GM18520 (cell line): ENCODE results near the gene CCSER2.

Experiments
- ATAC-seq: cut with Tn5 transposase; IDR thresholded peaks from one replicate; pipeline ENCODE4 v1.9.1; 2021; ENCODE audit not compliant: unreplicated experiment

CCSER2 gene

GRCh38 chr10:84542522-84543490, 214.4 kb downstream of the CCSER2 start:
- ATAC-seq: no peak

DNA sequence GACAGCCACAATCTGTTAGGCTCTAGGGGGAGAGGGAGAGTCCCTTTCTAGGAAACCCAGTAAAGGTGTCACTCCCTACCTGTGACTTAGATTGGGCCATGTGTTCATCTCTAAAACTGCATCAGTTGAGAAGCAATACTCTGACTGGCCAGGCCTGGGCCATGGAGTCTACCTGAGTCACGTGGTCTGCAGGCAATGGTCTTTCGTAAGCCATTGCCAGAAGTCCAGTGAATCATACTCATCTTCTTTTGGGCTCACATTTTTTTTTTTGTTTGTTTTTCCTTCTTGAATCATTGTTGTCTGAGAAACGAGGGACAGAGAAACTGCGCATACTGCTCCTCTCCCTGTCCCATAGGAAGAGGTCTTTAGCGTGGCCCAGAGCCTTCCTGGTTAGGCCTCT, 215.6 kb downstream of the CCSER2 start:
- ATAC-seq: no peak

DNA sequence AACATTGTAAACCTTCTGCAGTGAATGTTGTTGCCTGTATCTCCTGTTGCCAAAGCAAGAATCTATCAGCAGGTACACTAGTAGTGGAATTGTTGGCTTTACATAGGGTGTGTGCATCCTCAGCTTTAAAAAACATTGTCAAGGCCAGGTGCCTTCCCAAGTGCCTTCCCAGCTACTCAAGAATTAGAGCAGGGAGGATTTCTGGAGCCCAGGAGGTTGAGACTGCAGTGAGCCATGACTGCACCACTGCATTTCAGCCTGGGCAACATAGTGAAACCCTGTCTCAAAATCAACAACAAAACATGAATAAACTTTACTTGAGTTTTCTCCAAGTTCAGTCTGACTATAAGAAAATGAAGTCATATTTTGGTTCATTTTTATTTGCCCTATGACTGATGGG, 217.3 kb downstream of the CCSER2 start:
- no peak for ATAC-seq

DNA sequence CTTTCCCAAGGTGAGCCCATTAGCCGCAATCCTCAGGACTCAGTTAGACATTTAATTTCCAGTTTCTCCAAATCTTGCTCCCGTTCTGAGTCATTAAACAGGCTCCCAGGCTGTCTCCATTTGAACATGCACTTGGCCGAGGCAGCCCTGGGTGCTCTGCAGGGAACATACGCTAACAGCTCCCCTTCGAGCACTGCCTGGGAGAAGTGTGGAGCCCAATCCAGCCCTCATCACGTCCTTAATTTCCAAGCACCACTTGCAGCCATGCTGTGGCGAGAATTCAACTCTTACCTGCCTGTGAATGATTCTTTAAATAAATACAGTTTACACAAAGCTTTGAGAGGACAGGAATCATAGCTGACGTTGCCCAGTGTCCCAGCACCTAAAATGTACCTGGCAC, 218.2 kb downstream of the CCSER2 start:
- ATAC-seq: no peak

- ATAC-seq: no peak
Observed at GRCh38 chr10:84547616-84548015, 219.2 kb downstream of the CCSER2 start.

DNA sequence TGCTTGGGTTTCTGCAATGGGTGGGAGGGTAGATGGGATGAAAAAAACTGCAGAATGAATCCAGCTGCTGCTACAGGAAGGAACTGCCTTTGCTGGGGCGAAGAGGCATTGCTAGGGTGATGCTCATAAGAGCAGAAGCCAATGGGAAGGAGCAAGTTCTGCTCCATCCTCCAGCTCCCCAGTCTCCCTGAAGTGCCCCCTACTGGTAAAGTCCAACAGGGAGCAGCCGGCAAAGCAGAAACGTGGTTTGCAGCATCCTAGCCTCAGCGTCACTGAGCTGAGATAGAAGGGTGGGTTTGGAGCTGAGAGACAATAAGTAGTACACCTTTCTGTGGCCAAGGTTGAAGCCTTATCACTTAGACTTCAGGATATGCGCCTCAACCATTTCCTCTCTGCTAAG, 220.5 kb downstream of the CCSER2 start:
- ATAC-seq: no peak

- no peak for ATAC-seq
Observed at GRCh38 chr10:84549368-84550165, 221.2 kb downstream of the CCSER2 start.

GRCh38 chr10:84550756-84551436, 222.5 kb downstream of the CCSER2 start:
- ATAC-seq: no peak

GRCh38 chr10:84551437-84552120, 223.2 kb downstream of the CCSER2 start:
- no peak for ATAC-seq

GRCh38 chr10:84552478-84552877, 224.1 kb downstream of the CCSER2 start:
- ATAC-seq: no peak

DNA sequence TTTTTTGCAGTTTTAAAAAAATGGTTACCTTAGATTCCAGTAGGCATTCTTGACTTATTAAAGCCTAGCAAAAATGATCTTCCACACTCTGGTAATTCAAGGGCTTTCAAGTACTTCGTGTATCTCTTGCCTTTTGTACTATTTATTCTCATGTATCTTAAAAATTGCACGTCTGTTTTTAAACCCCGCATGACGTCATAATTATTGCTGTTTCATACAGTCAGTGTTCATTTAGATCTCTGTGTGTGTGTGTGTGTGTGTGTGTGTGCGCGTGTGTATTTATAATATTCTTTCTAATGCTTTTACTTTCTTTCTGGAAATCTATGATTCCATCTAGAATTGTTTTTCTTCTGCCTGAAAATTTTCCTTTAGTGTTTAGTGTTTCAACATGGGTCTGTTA, 234.2 kb downstream of the CCSER2 start:
- ATAC-seq: no peak

DNA sequence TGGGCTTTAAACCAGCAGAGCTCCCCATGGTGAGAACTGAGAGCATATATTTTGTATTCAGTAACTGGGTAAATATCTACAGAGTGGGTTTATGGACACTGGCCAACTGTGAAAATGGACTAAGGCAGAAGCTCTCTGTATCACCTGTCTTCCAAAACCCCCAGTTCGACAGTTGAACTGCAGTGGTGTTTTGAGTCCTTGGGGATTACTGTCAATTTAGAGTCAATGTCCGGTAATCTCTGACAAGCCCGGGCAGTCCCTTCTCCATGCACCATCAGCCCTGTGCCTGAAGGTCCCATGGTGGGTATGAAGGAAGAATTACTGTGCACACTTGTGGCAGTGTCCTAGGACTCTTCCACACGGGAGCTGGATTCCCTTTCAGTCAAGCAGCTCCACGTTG, 235.0 kb downstream of the CCSER2 start:
- ATAC-seq: peak; percentile 50

DNA sequence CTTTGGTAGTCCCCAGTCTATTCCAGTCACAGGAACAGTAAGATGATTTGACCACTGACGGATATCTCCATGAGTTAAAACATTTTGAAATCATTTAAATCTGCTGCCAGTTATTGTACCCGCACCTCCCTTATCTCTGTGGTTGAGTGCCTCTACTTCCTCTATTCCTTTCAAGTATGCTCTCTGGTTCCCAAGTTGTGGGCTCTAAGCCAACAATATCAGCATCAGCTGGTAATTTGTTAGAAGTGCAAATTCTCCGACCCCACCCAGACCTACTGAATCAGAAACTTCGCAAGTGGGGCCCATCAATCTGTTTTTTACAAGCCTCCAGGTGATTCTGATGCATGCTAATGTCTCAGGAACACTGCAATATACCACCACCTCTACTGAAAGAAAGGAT, 235.5 kb downstream of the CCSER2 start:
- ATAC-seq: peak; percentile 28

GRCh38 chr10:84565881-84566582, 237.6 kb downstream of the CCSER2 start:
- no peak for ATAC-seq

DNA sequence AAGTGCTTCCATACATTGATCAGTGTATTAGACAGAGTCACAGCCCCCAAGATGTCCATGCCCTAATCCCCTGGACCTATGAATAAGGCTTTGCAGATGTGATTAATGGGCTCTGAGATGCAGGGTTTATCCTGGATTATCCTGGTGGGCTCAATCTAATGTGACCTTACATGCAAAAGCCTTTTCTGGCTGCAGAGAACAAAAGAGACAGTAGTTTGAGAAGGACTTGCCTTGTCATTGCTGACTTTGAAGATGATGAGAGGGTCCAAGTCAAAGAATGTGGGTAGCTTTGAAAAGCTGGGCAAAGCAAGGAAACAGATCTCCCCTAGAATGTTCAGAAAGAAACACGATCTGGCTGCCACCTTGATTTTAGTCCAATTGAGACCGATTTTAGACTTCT, 238.7 kb downstream of the CCSER2 start:
- ATAC-seq: no peak
